Measurements from ENCODE around the gene PLAC1.

GRCh38 chrX:134642386-134642785 lies 15.9 kb downstream of the PLAC1 start:
- no peak for TF ChIP-seq POLR2A (IDR thresholded peaks at IDR 0.05; ENCODE audit: low read depth, low read length)
- no peak for TF ChIP-seq RFX5 (IDR thresholded peaks at IDR 0.05; ENCODE audit: low read depth, low read length)
- no peak for TF ChIP-seq CTCF (conservative IDR thresholded peaks at IDR 0.05; ENCODE audit: low read depth, low read length)
- TF ChIP-seq CEBPB (IDR thresholded peaks at IDR 0.05; ENCODE audit: low read depth, low read length): no peak
- TF ChIP-seq USF2 (IDR thresholded peaks at IDR 0.05; ENCODE audit: low read depth, low read length): no peak
- no peak for TF ChIP-seq RCOR1 (IDR thresholded peaks at IDR 0.05; ENCODE audit: insufficient replicate concordance, low read length)
- no peak for TF ChIP-seq RAD21 (IDR thresholded peaks at IDR 0.05; ENCODE audit: low read length)
- TF ChIP-seq FOS (IDR thresholded peaks at IDR 0.05; ENCODE audit: low read depth, low read length): no peak
- TF ChIP-seq MAFK (IDR thresholded peaks at IDR 0.05; ENCODE audit: low read depth, low read length): no peak
- no peak for TF ChIP-seq BHLHE40 (IDR thresholded peaks at IDR 0.05; ENCODE audit: low read depth, low read length)
- no peak for TF ChIP-seq NFE2L2 (IDR thresholded peaks at IDR 0.05; ENCODE audit: low read depth, low read length)

Data from IMR-90 (cell line).